ENCODE measurements around the gene NAV2.
"Not testable (repeated sequence)": the region's sequence is repeated elsewhere in the genome, so short reads cannot be mapped to it uniquely, and the experiment has no call there.

Gene NAV2

DNA sequence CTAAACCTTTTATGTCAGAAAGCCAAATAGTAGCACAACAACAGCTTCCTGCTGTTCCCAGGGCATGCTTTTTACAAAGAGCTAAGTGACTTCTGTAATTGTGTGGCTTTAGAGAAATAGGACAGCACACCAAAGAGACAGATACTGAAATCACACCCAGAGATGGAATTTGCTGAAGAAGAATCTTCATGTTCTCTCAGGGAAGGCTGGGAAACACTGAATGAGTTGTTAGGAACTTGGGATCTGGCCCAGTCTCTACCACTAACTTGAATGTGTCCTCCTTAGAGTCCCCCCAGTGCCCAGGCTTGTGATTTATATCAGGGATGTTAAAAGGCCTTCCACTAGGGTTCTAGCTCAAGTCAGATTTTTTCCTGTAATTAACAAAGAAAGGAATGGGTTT is 272.5 kb downstream of the NAV2 start:
- DNase-seq = no peak

DNA sequence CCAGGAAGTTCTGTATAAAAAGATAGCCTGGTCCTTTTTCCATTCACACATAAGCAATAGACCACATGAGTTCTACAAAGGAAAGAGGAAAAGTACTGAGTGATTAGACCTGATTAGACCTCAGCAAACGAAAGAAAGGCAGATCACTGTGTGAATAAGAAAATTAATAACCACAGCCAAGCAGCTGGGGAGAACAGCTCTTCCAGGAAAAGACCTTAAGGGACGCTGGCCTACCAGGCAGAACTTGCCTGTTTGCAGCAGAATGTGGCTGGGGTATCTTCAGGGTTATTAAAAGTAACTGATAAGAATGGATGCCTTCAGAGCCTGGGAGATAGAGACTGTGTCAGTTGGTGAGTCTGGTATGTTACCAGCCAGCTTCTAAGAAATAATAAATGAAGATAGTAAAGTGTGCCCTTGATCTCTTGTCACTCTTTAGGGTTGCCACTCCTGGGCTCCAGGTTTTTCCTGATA is 274.7 kb downstream of the NAV2 start:
- no peak for DNase-seq

DNA sequence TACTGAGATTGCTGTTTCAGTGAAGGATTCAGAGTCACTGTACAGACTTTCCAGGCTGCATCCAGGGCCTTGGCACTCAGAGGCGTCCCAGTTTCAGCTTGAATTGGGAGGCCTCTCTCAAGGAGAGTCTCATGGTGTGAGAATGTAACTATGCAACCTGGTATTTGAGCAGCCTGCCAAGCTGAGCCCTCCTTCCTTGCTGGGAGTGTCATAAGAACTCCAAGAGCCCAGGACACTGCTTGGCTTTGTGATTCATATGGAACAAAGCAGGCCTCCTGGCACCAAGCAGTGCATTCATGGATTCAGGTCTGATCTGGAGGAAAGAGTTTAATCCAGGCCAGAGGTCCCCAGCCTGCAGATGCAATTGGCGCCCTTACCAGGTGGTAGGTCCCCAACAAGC is 276.0 kb downstream of the NAV2 start:
- no peak for DNase-seq

DNA sequence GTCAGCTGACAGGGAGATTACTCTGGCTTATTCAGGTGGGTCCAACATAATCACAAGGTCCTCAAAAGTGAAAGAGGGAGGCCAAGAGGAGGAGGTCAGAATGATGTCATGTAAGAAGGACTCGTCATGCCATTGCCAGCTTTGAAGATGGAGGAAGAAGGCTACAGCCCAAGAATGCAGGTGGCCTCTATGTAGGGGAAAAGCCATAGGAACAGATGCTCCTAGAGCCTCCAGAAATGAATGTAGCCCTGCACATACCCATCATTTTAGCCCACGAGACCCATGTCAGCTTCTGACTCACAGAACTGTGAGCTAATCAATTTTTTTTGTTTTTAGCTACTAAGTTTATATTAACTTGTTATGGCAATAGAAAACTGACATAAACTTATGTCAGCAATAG is 276.6 kb downstream of the NAV2 start:
- DNase-seq = no peak

DNA sequence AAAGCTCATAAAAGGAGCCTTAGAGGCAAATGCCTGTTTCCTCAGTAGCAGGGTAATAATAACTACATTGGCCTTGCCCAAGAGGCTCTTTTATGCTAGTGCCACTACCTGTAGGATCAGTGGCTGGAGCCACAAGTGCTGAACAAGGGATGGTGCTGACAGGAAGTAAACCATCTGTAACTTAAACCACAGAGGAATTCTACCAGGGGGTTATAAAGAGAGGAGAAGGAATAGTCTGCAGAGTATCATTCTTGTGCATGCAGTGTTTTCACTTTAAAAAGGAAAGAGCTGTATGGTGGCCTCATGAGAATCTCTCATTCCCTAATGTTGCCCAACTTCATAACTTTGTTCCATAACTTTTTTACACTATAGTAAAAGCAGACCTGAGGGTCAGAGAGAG is 279.5 kb downstream of the NAV2 start:
- DNase-seq = no peak

DNA sequence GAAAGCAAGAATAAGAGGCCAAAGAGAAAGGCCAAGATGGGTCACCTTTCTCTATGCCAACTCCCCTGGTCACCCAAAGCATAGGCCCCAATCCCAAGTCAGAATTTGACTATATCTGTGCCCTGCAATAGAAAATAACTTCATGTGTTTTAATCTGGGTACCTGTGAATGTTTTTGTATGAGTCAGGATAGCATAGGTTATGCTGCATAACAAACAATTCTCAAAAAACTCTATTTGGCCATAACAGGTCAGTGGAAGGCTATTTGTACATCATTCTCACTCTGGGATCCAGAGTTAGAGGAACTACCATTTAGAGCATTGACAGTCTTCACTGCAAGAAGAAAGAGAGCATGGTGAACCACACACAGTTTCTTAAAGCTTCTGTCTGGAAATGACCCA is 280.4 kb downstream of the NAV2 start:
- DNase-seq = no peak

DNA sequence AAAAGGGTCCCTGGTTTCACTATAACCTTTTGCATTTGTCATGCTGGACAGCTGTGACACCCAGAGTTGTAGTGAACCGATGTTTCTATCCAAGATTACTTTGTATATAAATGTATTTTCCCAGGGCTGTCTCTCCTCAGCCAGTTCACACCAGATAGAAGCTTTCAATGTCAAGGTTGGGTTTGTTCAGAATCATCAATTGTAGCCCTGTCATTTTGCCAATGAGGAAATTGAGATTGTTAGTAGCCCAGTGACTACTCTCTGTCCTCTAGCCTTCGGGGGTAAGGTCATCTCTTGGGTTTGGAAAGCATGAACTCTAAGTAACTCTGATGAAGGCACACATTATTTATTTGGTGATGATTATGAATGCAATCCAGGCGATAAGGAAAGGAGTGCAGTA is 282.0 kb downstream of the NAV2 start:
- no peak for DNase-seq

DNA sequence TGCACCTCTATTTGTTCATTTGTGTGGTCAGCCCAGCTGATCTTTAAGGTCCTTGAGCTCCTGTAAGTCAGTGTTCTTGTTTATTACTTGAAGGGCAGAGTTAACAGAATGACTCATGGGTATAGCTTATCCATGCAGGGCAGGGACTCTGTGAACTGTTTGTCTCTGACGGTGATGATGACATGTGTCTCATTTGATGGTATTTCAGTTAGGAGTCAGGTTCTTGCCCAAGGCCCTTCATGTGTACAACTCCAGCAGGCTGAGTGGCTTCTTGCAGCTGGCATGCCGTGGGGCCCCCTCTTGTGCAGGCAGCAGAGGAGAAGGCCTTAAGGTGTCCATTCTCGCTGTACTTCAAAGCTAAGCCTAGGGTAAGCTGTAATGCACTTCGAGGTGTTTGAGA is 282.5 kb downstream of the NAV2 start:
- no peak for DNase-seq

DNA sequence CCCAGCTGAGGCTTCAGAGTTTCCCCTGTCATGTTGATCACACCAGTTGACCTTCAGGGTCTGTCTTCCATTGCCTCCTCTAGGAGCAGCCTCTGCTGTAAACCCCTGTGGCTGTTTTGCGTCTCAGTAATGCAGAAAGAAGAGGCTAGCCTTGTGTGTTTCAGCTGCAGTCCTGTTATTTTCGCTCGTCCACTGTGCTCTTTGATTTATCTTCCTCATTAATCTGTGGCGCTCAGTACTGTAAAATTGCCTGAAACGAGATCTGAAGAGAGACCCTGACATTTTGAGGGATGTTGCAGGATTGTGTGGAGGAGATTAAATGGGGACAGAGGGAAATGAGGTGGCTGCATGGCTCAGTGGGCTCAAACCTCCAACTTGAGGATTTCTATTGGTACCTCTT is 283.9 kb downstream of the NAV2 start:
- no peak for DNase-seq

DNA sequence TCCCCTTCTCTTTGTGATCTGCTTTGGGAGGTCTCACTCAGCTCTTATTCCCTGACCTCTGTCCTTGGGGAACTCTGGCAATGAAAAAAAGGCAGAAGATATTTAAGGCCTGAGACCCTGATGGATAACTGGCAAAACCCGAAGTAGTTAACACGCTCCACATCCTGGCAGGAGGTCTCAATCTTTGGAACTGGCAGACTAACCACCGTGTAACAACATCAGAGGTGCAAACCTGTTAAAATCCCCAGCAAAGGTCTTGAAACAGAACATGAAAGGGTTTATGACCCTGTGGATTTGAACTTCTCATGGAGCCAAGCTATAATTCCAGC is 287.3 kb downstream of the NAV2 start:
- DNase-seq = no peak

DNA sequence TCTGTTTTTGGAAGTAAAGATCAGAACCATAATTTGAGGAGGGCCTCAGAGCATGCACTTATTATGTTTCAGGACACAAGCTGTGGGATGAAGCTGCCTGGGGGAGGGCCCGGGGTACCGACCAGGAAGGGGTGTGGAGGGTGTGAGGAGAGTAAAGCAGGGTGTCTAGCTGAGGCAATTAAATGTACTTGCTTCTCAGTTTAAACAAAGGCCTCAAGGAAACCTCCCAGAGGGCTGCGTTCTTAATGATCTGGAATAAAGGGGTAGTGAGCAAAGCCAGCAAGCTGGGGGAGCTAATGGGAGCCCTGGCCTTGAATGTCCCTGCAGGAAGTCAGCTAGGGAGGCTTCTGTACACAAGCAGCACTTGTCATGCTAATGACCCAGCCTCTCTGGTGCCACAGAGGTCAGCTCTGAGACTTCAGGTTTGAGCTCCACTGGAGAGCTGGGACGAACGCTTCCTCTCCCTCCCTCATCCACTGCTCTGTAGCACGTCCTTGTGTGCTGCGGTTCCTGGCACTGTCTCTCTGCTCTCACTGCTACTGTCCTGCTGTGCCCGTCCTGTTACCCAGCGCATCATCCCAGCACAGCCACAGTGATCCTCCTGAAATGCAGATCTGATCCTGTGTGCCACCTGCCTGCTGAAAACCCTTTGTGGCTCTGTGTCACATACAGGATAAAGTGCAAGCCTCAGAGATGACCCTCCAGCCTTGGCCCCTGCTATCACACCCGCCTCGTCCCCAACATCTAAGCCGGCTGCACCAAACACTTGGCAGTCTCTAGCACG is 287.9 kb downstream of the NAV2 start:
- DNase-seq = no peak

DNA sequence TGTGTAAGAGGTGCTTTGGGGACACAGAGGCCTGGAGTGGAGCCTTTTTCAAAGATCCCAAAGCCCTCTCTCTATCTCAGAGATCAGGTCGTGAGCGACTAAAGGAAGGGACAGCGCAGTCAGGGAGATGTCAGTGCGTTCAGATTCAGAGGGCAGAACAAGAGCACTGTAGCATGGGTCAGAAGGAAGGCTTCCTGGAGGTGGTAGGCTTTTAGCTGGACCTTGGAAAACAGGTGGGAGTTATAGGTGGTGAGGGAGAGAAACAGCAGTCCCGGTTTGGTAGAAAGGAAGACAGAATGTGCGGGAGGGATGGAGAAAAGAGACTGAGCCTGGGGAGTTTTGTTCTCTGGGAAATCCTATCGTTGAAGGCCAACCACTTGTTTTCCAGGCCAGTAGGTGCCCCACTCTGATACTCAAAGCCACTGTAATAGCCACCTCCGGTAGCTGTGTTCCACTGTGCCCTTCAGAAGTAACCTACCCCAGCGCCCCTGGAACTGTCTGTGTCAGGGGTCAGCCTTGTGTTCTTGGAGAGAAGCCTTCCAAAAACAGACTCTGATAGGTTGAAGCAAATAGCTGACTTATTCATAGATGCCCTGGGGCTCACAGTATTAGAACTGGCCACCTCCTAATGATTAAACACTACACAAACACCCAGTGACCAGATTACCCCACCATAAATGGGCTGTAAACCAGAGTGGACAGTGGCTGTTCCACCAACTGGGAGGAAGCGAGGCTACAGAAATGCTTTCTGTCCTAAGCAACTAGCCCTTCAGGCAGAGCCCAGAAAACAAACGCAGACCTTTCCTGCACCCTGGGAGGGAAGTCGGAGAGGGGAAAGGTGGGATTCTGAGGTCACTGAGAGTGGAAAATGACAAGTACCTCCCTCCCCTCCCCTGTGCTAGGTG is 289.9 kb downstream of the NAV2 start:
- no peak for DNase-seq

DNA sequence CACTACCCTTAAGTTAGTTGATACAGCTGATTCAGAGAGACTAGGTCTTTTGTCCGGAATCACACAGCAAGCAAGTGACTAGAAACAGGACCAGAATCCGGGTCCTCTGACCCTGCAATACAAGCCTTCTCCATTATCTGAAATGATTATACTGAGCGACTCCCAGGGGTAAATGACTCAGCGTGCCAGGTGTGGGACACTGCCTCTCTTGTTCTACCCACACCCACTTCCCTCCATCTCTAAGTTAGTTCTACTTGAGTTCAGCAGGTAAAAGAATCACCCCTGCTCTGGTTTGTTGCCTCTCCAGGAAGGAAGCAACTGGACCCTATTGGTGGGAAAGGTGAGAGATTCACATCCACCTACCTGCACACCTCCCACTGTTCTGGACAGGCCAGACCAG is 290.7 kb downstream of the NAV2 start:
- DNase-seq = no peak

DNA sequence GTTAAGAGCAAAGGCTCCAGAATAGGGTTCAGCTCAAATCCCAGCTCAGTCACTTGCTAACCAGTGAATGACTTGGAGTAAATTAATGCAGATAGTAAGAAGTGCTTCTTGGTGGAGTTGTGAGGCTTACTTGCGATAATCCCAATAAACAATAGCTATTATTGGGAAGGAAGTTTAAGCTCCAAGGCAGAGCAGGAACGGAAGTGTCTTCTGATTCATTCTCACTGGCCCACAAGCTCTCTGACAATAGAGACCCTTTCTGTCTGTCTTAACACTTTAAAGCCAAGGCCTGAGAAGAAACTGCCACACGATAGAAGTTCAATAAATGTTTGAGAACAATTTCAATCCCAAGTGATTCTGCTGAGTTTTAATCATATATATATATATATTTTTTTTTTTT is 292.2 kb downstream of the NAV2 start:
- no peak for DNase-seq

DNA sequence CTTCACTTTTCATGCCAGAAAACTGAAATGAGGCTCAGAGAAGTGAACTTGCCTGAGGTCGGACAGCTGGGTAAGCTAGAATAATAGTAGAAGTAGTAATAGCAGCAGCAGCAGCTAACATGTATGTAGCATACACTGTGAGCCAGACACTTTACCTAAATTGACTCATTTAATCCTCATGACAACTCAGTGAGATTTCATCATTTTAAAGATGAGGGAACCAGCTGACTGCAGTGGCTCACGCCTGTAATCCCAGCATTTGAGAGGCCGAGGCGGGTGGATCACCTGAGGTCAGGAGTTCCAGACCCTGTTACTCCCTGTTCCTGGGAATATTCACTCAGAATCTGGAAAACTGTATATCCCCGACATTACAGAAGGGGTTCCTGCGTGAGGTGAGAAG is 293.1 kb downstream of the NAV2 start:
- DNase-seq = no peak

DNA sequence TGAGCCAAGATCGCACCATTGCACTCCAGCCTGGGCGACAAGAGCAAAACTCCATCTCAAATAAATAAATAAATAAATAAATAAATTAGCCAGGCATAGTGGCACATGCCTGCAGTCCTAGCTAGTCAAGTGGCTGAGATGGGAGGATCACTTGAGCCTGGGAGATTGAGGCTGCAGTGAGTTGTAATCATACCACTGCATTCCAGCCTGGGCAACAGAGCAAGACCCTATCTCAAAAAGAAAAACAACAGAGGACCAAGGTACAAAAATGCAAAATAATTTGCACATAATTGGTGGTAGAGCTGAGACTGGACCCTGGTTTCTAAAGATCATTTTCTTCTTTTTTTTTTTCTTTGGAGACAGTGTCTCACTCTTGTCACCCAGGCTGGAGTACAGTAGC is 294.0 kb downstream of the NAV2 start:
- DNase-seq = not testable (repeated sequence)

DNA sequence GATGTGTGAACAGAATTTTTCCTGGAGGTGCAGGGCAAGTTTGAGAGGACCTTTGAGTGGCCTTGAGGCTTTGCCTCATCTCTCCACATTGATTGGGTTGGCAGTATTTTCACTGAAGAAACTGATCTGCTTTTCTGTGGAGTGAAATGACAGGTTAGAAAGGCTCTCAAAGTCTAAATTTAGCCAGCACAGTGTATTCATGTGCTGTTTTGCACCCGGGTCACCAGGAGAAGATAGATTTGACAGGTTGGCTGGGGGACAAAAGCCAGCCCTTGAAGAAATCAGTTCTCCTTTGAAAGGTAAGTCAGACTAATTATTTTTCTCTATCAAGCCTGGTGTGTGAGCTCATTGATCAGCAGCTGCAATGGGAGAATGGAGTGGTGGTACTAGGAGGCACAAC is 294.7 kb downstream of the NAV2 start:
- no peak for DNase-seq

DNA sequence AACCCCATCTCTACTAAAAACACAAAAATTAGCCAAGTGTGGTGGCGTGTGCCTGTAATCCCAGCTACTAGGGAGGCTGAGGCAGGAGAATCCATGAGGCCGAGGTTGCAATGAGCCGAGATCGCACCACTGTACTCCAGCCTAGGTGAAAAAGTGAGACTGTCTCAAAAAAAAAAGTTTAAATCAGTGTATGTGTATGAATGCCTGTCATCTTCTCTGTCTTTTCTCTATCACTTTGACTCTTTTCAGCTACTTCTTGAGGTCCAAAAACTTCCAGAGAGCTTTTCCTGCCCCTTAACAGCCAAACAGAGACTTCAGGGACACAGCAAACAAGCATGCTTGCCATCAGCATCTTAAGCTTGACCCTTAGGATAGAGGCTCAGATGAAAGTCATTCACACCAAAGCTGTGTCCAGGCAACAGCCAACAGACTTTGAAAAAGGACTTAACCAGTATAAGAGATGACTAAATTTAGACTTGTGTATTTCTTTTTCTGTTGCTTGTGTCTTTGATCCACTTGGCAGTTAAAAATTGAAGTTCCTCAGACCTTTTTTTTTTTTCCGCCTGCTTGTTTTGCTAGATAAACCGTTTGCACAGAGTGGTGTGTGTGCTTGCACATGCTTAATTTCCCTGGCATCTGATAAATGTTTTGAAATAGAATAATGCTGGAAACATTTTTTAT is 295.7 kb downstream of the NAV2 start:
- no peak for DNase-seq

DNA sequence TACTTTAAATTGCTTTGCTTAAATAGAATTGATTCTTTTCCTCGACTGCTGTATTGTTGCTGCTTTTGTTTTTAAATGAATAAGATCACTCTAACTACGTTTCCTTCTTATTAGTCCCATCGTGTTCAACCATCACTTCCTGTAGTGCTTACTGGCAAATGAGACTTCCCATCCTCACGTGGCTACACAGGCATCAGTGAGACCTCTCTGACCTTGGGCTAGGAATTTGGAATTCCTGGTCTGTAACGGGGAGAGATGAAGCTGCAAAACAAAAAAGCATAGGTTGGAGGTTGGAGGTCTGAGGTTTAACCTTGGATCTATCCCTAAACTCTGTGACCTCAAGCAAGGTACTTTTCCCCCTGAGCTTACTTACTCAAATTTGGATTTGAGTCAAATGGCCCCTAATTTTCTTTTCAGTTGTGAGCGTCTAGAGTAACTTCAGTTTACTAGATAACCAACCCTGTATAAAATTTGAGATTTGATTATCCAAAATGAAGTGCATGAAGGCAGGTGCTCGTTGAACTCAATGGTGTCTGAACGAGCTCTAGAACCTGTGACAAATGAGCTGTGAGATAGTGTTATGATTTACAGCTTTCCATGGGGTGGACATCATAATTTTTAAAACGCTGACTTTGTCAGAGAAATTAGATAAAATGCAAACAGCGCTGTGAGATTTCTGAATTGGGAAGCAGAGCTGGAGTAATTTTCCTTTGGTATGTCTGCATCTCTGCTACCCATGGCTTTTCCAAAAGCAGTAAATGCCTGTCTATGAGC is 296.4 kb downstream of the NAV2 start:
- DNase-seq = no peak

DNA sequence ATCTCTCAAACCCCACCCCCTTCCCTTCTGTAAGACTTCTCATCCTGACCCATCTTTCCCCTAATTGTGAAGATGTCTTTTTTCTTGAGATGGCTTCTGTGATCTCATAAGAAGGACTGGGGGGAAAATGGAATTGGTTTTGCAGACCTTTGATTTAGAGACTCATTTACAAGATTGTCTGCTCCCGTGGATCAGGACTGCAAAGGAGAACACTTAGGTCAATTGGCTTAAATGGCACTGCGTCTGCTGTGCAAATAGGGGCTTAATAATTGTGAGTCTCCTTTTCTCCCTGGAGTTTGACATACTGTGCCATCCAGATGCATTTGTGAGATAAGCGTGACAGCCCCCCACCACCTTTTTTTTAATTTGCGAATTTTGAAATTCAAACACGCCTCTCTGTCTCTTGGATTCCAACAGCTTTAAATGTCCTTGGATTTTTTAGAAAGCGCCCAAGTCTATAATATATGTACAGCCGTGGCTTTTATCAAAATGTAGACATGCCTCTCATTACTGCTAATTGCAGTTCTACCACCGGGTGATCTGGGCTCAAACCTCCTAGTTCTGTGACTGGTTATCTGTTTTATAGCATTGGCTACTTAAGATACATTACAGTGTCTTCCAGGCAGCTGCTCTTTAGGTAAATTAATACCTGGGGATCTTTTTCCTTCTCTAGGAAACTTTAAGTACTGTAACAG is 297.7 kb downstream of the NAV2 start:
- no peak for DNase-seq

DNA sequence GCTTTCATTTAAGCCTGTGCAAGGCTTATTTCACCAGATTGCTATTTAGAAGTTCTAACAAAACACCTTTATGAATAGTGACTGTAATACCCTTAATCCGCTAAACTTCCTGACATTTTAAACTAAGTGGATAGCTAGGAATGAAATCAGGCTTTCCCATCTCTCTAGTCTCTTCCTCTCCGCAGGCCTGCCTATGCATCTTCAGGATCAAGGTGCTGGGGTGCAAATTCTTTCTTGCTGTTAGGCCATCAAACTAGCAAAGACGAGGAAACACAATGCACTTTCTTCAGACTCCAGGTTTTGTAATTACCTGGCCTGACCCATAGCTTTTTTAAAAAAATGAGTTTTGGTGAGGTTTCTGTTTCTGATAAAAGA is 298.2 kb downstream of the NAV2 start:
- no peak for DNase-seq

DNA sequence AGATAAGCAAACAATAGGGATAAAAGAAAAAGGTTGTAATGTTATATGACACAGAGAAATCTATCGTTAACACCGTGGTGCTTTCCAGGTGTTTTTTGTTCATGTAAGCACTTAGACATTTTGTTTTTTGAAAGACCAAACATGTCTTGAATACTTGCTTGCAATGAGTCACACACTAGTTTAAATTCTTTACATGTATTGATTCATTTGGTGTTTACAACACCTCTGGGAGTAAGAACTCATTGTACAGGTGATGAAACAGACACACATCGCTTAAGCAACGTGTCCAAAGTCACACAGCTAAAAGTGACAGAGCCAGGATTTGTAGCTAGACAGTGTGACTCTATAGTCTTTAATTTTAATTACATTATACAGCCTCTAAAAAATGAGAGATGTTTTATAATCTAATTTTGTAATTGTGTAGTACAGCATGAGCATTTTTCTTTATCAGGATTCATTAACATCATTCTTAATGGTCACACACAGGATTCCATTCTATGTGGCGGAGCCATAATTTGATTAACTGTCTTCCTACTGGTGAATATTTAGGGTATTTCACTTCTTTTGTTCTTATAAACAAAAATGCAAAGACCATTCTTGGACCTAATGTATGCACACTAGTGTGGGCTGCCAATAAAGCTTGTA is 298.8 kb downstream of the NAV2 start:
- no peak for DNase-seq
